SK-N-SH (cell line): Measurements from ENCODE around the gene FAM181A. TPM values are rescaled to one million over a fixed set of nuclear protein-coding genes. Genes with fewer than 3 reads are reported as not detected.

Source experiments
- CTCF ChIA-PET: fragments of 300-600, 350-600 bp; formaldehyde crosslinking; extraction: SDS; loops from one replicate; lab custom pipeline; 2021; lab: Yijun Ruan, JAX
- POLR2A ChIA-PET: fragments of 350-600 bp; sonication (Branson Sonifier 250); formaldehyde crosslinking; extraction: SDS; loops from one replicate; lab custom pipeline; 2020; ENCODE audit warnings: antibody characterized with exemption, inconsistent platforms; lab: Yijun Ruan, JAX
- DNase-seq: peaks from one replicate; pipeline ENCODE4 v3.0.0; 2012
- H2AFZ ChIP-seq: fragments of 200-600 bp; sonication (generic); 2 replicates; pipeline ENCODE4 v1.8.1; 2016; ENCODE audit warnings: antibody characterized with exemption, mild to moderate bottlenecking, low read depth
- H3F3A ChIP-seq: fragments of 200-600 bp; sonication (generic); replicated peaks from 2 replicates; pipeline ENCODE3; 2016; ENCODE audit warnings: antibody characterized with exemption, mild to moderate bottlenecking; ENCODE audit not compliant: insufficient read depth
- H3K27ac ChIP-seq, 2 experiments: fragments of 200-500 bp in 1 of 2; fragments of 200-600 bp in 1 of 2; sonication (Bioruptor generic) in 1 of 2; sonication (generic), shearing (Covaris generic) in 1 of 2; 2 replicates each; pipeline versions ENCODE4 v1.5.1 to v1.6.1; 2014 to 2016; ENCODE audit warnings: low read depth in 2 of 2, inconsistent platforms in 1 of 2, low read length in 1 of 2, mild to moderate bottlenecking in 1 of 2, mixed read lengths in 1 of 2
- H3K27me3 ChIP-seq: fragments of 200-600 bp; sonication (generic), shearing (Covaris generic); 2 replicates; pipeline ENCODE4 v1.6.1; 2016; ENCODE audit warnings: mixed run types; ENCODE audit not compliant: insufficient read depth
- H3K36me3 ChIP-seq, 2 experiments: fragments of 200-500 bp in 1 of 2; fragments of 200-600 bp in 1 of 2; sonication (Bioruptor generic) in 1 of 2; sonication (generic) in 1 of 2; replicated peaks in 1 of 2; 2 replicates each; pipeline versions ENCODE3 to v1.5.1; 2014 to 2016; ENCODE audit warnings: low read length in 1 of 2, mild to moderate bottlenecking in 1 of 2; ENCODE audit not compliant: insufficient read depth in 2 of 2, control insufficient read depth in 1 of 2
- H3K4me1 ChIP-seq, 2 experiments: fragments of 200-500 bp in 1 of 2; fragments of 200-600 bp in 1 of 2; sonication (Bioruptor generic) in 1 of 2; sonication (generic), shearing (Covaris generic) in 1 of 2; 2 replicates each; pipeline versions ENCODE4 v1.5.1 to v1.6.1; 2014 to 2016; ENCODE audit warnings: low read depth in 1 of 2, low read length in 1 of 2, mixed run types in 1 of 2; ENCODE audit not compliant: insufficient read depth in 2 of 2, control insufficient read depth in 1 of 2
- H3K4me2 ChIP-seq: fragments of 200-600 bp; sonication (generic), shearing (Covaris generic); 2 replicates; pipeline ENCODE4 v1.6.1; 2017; ENCODE audit warnings: mixed run types
- H3K4me3 ChIP-seq, 2 experiments: fragments of 200-500 bp in 1 of 2; fragments of 200-600 bp in 1 of 2; sonication (Bioruptor generic) in 1 of 2; sonication (generic), shearing (Covaris generic) in 1 of 2; 2 replicates each; pipeline versions ENCODE4 v1.5.1 to v1.8.1; 2014 to 2016; ENCODE audit warnings: low read depth in 2 of 2, inconsistent platforms in 1 of 2, low read length in 1 of 2, mild to moderate bottlenecking in 1 of 2, mixed read lengths in 1 of 2, moderate library complexity in 1 of 2
- H3K79me2 ChIP-seq: fragments of 200-600 bp; sonication (generic); 2 replicates; pipeline ENCODE4 v1.8.1; 2017; ENCODE audit warnings: mild to moderate bottlenecking; ENCODE audit not compliant: insufficient read depth
- H3K9ac ChIP-seq: fragments of 200-600 bp; sonication (generic); 2 replicates; pipeline ENCODE4 v1.6.1; 2017; ENCODE audit warnings: mixed run types
- H3K9me2 ChIP-seq: fragments of 200-600 bp; sonication (generic); 2 replicates; pipeline ENCODE4 v1.6.1; 2017; ENCODE audit warnings: mixed run types
- H3K9me3 ChIP-seq: fragments of 200-600 bp; sonication (generic); 2 replicates; pipeline ENCODE4 v1.6.1; 2017; ENCODE audit warnings: mixed run types, mild to moderate bottlenecking, moderate library complexity
- H4K20me1 ChIP-seq: fragments of 200-600 bp; sonication (generic); 2 replicates; pipeline ENCODE4 v1.6.1; 2017; ENCODE audit warnings: mild to moderate bottlenecking, mixed run types; ENCODE audit not compliant: insufficient read depth
- ELF1 ChIP-seq: IDR thresholded peaks from 2 replicates; pipeline ENCODE4 v1.4.0; 2012
- FOSL2 ChIP-seq: IDR thresholded peaks from 2 replicates; pipeline ENCODE4 v1.4.0; 2012; ENCODE audit warnings: low read depth, mild to moderate bottlenecking, moderate library complexity, borderline replicate concordance
- FOXJ3 ChIP-seq: sonication (generic); formaldehyde crosslinking; IDR thresholded peaks from 2 replicates; pipeline ENCODE4 v1.5.1; 2020; ENCODE audit warnings: mild to moderate bottlenecking, missing genetic modification reagents
- FOXM1 ChIP-seq: IDR thresholded peaks from 2 replicates; pipeline ENCODE4 v1.4.0; 2012; ENCODE audit warnings: low read depth, mild to moderate bottlenecking
- GATA2 ChIP-seq: sonication (generic); formaldehyde crosslinking; IDR thresholded peaks from 2 replicates; pipeline ENCODE4 v1.5.0; 2020; ENCODE audit warnings: mild to moderate bottlenecking, missing genetic modification reagents
- JUND ChIP-seq: IDR thresholded peaks from 2 replicates; pipeline ENCODE4 v1.4.0; 2012
- MEF2A ChIP-seq: IDR thresholded peaks from 2 replicates; pipeline ENCODE4 v1.4.0; 2012; ENCODE audit warnings: low read depth, borderline replicate concordance
- MXI1 ChIP-seq: IDR thresholded peaks from 2 replicates; pipeline ENCODE4 v1.6.1; 2012; ENCODE audit warnings: mild to moderate bottlenecking, low read depth, low read length, improper control_type of control experiment
- NFIC ChIP-seq: IDR thresholded peaks from 2 replicates; pipeline ENCODE4 v1.4.0; 2012; ENCODE audit warnings: borderline replicate concordance
- NRF1 ChIP-seq: IDR thresholded peaks from 2 replicates; pipeline ENCODE4 v1.6.1; 2012; ENCODE audit warnings: low read depth, mild to moderate bottlenecking, low read length
- POLR2AphosphoS5 ChIP-seq: IDR thresholded peaks from 2 replicates; pipeline ENCODE4 v1.6.1; 2012; ENCODE audit warnings: low read depth, low read length
- RAD21 ChIP-seq: IDR thresholded peaks from 2 replicates; pipeline ENCODE4 v1.6.1; 2012; ENCODE audit warnings: mild to moderate bottlenecking, low read length
- RXRA ChIP-seq: IDR thresholded peaks from 2 replicates; pipeline ENCODE4 v1.4.0; 2012; ENCODE audit warnings: low read depth, mild to moderate bottlenecking, borderline replicate concordance
- SIN3A ChIP-seq: IDR thresholded peaks from 2 replicates; pipeline ENCODE4 v1.6.1; 2012; ENCODE audit warnings: low read depth, mild to moderate bottlenecking, low read length, moderate library complexity, borderline replicate concordance
- TCF12 ChIP-seq: IDR thresholded peaks from 2 replicates; pipeline ENCODE4 v1.4.0; 2012
- YY1 ChIP-seq: IDR thresholded peaks from 2 replicates; pipeline ENCODE4 v1.4.0; 2012; ENCODE audit warnings: low read depth, mild to moderate bottlenecking
- WGBS: methylation state at CpG from one replicate; pipeline ENCODE4 v1.1.6; 2017; ENCODE audit warnings: low lambda C conversion rate; 5-methylcytosine and 5-hydroxymethylcytosine counted together
- polyA plus RNA-seq, 3 experiments: library from polyadenylated mRNA; depleted of rRNA; stranded (reverse); fragments of >200 nt; gene quantifications; 2 replicates each; pipeline ENCODE4 v1.2.3, GENCODE V29; 2012
- TF ChIP-seq, protein P1 (sequence below): IDR thresholded peaks from 2 replicates; pipeline ENCODE4 v1.4.0; 2012; ENCODE audit warnings: low read depth
- TF ChIP-seq, protein P2 (sequence below): fragments of 150-350 bp; IDR thresholded peaks from 2 replicates; pipeline ENCODE4 v1.6.1; 2016; ENCODE audit warnings: mild to moderate bottlenecking, low read depth, low read length
- TF ChIP-seq, protein P3 (sequence below): IDR thresholded peaks from 2 replicates; pipeline ENCODE4 v1.4.0; 2012; ENCODE audit warnings: low read depth, borderline replicate concordance

FAM181A gene
- polyA plus RNA-seq, 1 of the 3 experiments (the other 2 are of a cell fraction), result not detected

DNA sequence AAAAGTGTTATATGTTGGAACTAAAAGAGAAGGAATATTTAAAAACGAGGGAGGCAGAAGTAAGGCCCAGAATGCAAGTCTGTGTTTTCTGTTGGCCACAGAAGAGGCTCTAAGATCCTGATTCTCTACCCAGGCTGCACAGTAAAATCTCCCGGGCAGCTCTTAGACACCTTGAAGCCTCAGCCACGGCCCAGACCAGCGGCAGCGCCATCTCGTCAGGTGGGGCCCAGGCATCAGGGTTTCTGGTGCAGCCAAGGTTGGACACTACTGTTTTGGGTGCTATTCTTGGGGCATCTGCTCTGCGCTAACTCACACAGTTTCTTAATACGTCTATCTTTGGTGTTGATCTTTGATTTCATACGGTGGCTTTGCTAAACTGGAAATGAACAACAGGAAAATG is 16.8 kb downstream of the FAM181A start:
- Histone ChIP-seq H3K9me3 (no peaks in the 10 kb centered on the region), H3K4me2 (no peak overlapping the region), H3K4me1 (peaks cover 18 to 25% of the 10 kb centered on the region in 2 experiments), H3K27ac (no peak overlapping the region), H3K4me3 (no peak overlapping the region), H4K20me1 (no peaks in the 10 kb centered on the region), H3F3A (peaks cover 6% of the 10 kb centered on the region), H2AFZ (no peak overlapping the region), H3K9ac (no peak overlapping the region), H3K9me2 (no peaks in the 10 kb centered on the region), H3K27me3 (peaks cover 4% of the 10 kb centered on the region), H3K36me3 (no peaks in the 10 kb centered on the region), H3K79me2 (no peaks in the 10 kb centered on the region)
- POLR2A ChIA-PET, result no interaction called here
- WGBS, result 87% methylated on average over 5 of the region's 9 CpGs
- DNase-seq, result no peak
- CTCF ChIA-PET, result interaction anchor here (0.7 to 6.3 kb wide), 5 partner anchors 9 to 193 kb away, joined by 3 to 69 read pairs (median 3); no protein-coding TSS in a partner anchor
- no peak for TF ChIP-seq FOSL2
- TF ChIP-seq TCF12, result no peak
- TF ChIP-seq, protein P1, sequence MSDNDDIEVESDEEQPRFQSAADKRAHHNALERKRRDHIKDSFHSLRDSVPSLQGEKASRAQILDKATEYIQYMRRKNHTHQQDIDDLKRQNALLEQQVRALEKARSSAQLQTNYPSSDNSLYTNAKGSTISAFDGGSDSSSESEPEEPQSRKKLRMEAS, result no peak
- TF ChIP-seq JUND, result no peak
- TF ChIP-seq NRF1, result no peak
- TF ChIP-seq NFIC, result no peak
- no peak for TF ChIP-seq YY1
- TF ChIP-seq FOXM1, result no peak
- TF ChIP-seq RAD21, result no peak
- TF ChIP-seq RXRA, result no peak
- TF ChIP-seq GATA2, result no peak
- no peak for TF ChIP-seq POLR2AphosphoS5
- no peak for TF ChIP-seq MEF2A
- TF ChIP-seq, protein P2, sequence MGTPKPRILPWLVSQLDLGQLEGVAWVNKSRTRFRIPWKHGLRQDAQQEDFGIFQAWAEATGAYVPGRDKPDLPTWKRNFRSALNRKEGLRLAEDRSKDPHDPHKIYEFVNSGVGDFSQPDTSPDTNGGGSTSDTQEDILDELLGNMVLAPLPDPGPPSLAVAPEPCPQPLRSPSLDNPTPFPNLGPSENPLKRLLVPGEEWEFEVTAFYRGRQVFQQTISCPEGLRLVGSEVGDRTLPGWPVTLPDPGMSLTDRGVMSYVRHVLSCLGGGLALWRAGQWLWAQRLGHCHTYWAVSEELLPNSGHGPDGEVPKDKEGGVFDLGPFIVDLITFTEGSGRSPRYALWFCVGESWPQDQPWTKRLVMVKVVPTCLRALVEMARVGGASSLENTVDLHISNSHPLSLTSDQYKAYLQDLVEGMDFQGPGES, result no peak
- TF ChIP-seq FOXJ3, result no peak
- TF ChIP-seq SIN3A, result no peak
- no peak for TF ChIP-seq MXI1
- TF ChIP-seq ELF1, result no peak
- TF ChIP-seq, protein P3, sequence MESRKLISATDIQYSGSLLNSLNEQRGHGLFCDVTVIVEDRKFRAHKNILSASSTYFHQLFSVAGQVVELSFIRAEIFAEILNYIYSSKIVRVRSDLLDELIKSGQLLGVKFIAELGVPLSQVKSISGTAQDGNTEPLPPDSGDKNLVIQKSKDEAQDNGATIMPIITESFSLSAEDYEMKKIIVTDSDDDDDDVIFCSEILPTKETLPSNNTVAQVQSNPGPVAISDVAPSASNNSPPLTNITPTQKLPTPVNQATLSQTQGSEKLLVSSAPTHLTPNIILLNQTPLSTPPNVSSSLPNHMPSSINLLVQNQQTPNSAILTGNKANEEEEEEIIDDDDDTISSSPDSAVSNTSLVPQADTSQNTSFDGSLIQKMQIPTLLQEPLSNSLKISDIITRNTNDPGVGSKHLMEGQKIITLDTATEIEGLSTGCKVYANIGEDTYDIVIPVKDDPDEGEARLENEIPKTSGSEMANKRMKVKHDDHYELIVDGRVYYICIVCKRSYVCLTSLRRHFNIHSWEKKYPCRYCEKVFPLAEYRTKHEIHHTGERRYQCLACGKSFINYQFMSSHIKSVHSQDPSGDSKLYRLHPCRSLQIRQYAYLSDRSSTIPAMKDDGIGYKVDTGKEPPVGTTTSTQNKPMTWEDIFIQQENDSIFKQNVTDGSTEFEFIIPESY, result no peak
